NCI-H526 treated with DMSO at 0.1 percent for 48 hours (cell line): ENCODE results near the gene ELOVL3.
A peak's percentile ranks its signal among the peaks of the same experiment; 100 is the strongest.
"Not testable (repeated sequence)": the region's sequence is repeated elsewhere in the genome, so short reads cannot be mapped to it uniquely, and the experiment has no call there.

Experiments used
- DNase-seq: peaks from one replicate; lab custom pipeline; 2025; lab: John Stamatoyannopoulos, UW

The ELOVL3 gene

DNA sequence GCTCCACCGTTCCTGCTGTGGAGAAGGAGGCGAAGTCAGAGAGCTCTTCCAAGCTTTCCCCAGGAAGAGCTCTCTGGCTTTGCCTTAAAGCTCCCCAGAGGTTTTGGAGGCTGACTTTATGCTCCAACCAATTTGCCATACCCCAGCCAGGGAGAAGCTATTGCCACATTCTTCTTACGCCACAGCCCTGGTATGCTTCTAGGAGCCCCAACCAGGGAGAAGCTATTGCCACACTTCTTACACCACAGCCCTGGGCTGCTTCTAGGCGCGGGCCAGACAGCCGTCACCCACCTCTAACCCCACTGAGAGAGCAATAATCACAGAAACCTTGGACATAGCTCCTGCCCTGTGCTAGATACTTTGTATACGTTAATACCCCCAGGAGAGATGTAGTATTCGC is 951 bp downstream of the ELOVL3 start:
- DNase-seq, result no peak

DNA sequence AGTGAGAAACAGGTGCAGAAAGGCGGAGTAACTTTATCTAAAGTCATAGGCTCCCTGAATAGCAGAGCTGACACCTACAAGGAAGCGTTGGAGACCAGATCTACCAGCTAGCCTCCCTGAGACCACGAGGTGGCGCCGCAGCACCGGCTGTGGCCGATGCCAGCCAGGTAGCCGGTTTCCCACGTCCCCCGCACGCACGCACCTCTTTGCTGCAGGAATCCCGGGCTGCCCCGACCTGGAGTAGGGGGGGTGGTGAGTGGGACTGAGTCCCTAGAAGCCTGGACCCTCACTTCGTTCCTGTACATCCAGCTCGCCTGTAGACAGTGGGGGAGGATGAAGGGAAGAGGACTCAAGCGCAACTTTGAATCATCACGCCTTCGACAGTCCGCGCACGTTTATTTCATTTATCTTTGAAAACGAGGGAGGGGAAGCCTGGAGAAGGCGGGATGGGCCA is 3.7 kb downstream of the ELOVL3 start:
- peak; percentile 34 for DNase-seq

DNA sequence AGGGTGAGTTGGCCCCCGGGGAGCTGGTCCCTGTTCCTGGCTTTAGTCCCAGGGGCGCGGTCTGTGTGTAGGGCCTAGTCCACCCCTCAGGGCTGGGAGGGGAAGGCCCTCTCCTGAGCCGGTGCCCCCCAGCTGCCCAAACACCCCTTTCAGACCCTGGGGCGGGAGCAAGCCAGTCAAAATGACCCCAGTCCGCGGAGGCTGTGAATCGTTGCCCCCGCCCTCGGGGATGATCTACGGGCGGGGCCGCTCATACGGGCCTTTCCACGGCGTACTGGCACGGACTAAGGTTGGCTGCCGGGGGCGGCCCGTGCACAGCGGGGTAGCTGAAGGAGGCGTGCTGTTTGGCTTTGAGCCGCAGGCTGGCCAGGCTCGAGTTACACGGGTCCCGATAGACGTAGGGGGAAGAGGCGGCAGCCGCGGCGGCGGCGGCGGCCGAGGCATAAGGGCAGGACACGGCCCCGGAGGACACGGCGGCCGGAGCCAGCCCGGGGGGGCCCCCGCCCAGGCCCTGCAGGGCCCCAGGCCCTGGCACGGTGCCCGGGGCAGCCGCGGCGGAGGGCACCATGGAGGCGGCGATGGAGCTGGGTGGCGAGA is 4.3 kb downstream of the ELOVL3 start:
- no peak for DNase-seq

DNA sequence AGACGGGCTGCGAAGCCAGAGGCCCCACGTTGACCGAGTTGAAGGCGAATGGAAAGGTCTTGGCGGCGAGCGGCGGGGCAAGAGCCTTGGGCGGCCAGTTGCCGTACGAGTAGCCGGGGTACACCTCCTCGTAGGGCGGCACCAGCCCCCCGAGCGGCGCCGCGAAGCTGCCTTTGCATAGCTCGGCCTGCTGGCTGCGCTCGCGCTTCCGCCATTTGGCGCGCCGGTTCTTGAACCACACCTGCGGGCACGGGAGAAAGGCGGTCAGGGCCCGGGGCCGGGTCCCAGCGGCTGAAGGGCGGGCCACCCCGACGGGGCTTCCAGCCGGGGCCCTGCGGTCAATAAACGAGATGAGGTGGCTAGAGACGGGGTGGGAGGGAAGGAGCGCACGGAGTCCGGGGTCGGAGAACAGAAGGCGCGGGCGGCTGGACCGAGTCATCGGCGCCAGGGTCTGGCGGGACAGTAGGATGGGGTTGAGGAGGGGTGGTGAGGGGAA is 4.8 kb downstream of the ELOVL3 start:
- no peak for DNase-seq

DNA sequence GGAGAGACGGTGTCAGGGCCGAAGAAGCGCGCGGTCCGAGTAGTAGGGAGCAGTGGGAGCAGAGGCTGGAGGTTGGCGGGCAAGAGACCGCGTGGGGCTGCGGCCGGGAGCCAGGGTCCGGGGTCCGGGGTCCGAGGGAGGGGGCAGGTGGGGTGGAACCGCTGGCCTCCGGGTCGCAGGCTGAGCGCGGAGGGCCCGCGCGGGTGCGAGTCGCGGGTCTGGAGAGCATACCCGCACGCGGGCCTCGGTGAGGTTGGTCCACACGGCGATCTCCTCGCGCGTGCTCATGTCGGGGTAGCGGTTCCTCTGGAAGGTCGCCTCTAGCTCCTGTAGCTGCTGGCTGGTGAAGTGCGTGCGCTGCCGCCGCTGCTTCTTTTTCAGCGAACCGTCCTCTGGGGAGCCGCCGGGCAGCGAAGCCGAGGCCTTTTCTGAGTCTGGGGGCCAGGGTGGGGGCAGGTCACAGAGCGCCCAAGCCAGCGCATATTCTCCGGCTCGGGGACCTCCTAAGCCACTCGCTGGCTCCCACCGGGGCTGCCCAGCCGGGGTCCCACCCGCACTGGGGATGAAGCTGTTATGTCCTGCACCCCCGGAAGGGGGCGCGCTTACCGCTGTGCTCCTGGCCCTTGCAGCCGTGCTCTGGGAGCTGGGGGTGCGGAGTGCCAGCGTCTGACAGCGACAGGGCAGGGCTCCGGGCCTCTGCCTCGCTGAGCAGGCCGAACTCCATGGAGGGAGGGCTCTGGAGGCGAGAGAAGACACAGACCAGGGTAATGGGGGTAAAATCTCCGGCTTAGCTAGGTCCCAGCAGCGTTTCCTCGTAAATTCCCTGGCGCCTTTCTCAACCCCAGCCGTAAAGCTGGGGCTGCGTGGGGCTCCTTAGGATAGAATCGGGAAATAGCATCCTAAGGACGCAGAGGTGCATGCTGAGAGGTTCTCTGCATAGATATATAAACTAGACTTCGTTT is 5.5 kb downstream of the ELOVL3 start:
- no peak for DNase-seq

DNA sequence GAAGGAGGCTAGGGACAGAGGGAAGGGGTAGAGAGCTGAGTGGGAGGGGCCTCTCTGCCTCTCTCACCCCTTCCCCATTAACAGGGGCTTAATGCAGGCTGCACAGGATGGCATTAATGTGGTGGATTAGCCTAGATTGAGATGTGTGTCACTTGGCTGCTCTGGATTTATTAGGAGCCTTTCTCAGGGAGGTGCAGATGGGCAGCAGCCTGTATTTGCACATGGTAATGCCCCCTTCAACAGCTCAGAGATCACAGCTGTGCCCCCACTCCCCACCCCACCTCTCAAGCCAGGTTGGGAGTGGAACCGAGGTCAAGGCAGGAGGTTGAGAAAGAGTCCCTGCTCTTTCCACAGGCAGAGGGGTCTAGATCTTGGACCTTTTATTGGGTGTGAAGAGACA is 7.9 kb downstream of the ELOVL3 start:
- no peak for DNase-seq

DNA sequence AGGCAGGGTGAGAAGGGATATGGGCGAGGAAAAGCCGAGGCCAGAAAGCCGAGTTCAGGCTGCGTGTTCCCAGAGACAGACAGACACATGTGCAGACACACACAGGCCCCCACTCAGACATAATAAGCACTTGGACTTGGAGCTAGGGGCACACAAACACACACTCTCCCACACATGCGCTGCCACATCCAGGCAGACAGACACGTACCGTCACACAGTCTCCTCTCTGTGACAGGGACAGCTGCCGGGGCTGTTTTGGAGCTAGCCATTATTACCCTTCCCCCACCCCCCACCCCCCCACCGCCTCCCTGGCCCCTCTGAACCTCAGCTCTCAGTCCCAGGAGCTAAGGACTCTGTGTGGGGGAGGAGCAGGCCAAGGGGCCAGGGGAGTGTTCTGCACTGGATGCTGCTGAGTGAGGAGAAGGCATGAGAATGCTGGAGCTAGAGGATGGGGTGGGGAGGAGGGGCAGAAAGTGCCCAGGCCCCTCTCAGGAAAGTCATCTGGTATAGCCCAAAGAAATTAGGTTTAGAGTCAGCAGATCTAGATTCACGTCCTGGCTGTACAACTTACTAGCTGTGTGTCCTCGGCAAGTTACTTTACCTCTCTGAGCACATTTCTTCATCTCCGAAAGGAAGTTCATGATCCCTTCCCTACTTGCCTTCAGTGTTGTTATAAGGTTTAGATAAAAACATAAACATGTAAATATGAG is 8.9 kb downstream of the ELOVL3 start:
- no peak for DNase-seq

DNA sequence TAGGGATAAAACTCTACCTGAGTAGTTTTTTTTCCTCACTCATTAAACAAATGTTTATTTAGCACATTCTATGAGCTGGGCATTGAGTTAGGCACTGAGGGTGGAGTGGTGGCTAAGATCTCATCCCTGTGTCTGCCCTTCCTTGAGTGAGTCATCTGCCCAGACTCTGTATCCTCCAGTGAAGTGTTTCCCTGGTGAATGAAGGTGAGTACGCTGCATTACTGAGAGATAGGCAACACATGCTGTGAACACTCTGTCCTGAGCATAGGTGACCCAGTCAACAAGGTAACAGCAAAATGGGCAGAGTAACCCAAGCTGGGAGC is 9.5 kb downstream of the ELOVL3 start:
- DNase-seq, result no peak

DNA sequence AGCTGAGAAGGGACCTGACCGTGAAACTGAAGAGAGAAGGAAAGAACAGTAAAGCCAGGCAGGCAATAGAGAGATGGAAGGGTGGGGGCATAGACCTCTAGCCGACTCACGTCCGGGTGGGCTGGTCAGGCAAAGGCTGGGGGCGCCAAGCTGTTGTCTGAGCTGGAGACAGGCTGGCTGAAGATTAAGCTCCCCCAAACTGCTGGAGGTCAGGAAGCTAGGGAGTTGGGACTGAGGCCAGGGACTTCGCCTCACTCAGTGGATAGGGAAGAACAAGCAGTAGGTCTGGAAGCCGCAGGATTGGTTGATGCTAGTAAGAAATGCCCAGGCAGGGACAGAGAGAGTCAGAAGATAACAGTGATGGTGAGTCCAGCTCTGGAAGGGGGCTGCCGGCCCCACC is 9.9 kb downstream of the ELOVL3 start:
- no peak for DNase-seq

DNA sequence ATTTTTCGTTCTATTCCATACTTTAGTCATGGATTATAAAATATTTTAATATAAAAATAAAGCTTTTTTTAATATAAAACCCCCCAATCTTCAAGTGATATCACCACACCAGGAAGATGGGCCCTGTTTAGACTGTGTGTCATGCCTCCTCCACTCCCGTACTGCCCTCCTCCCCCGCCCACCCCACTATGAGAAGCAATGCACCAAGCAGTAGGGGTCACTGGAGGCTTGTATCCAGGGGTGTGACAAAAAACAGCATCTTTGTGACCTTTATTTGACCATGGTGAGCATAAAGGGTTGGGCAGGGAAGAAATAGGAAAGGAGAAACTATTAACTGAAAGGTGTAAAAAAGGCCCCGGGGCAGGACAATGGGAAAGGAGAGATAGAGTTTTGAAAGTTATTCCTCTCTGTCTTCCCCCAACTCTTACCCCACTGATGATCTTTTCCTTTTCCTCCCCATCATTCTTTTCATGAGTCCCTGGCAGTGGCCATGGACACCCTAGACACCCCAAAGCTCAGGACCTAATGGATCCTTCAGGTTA is 11.7 kb downstream of the ELOVL3 start:
- no peak for DNase-seq

DNA sequence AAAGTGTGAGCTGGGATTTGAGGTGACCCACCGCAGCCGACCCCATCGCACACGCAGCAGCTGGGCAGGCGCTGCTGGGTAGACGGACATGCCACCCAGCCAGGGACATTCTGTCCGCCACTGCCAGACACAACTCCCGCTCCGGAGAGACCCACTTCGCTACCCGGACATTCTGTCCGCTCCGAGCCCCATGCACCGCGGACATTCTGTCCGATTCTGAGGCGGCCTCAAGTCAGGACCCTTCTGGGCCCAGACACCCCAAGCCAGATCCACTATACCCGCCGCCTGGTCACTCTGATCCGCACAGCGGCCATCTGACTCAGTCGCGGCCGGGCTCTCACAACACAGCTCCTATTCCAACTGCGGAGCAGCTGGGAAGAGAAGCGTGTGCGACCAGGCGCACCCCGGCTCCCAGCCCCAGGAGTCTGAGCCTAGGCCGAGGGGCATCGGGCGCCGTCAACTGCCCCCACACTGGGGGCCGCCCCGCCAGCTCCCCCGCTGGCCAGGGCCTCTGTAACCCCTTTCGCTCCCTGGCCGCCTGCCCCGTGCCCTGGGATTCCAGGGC is 14.4 kb downstream of the ELOVL3 start:
- DNase-seq, result no peak

DNA sequence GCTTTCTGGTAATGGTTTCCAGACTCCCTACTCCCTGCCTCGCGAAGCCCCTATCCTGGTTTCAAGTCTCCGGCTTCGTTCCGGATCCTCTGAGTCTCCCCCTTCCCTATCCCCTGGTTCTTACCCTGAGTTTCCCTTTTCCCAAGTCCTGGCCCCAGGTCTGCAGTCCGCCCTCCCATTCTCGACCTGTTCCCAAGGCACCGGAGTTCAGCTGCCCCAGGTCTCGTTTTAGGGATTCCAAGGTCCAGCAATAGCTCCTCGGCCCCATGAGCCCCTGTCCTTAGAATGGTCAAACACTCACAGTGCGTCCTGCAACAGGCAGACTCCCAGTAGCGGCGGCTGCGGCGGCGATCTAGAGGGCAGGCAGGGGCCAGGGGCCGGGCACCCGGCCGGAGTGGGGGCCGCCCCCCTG is 14.9 kb downstream of the ELOVL3 start:
- no peak for DNase-seq

DNA sequence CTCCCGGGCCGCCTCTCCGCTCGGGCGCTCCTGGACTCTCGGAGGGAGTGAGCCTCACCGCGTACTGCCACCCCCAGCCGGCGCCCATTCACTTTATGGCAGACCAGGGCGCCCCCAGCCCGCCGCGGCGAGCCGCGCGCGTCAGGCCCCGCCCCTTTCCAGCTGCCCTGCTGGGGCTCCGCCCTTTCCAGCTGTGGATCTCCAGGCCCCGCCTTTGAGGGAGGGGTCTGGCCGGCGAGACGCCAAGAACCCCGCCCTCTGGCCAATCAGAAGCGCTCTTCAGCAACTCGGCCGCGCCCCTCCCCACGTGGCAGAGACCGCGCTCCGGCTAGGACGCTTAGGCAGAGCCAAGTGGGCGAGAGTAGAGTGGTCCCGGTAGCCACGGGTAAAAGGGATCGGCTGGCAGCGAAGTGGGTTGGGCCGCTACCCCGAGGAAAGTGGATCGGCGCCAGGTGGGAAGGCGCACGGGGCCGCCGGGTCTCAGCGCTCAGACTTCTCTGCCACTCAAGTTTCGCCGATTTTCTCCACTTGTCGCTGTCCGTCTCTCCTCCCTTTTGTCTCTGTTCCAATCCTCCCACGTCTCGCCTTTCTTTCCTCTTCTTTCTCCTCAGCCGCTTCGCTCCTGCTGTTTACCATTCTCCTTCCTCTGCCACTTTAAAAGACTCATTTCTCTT is 15.5 kb downstream of the ELOVL3 start, which contains the start of gene PITX3:
Gene PITX3, minus strand, starts transcription at position 69 of the 674 bp plus-strand sequence. CDS start 9,432 bp downstream, outside the sequence.
- DNase-seq, result peak; percentile 50

DNA sequence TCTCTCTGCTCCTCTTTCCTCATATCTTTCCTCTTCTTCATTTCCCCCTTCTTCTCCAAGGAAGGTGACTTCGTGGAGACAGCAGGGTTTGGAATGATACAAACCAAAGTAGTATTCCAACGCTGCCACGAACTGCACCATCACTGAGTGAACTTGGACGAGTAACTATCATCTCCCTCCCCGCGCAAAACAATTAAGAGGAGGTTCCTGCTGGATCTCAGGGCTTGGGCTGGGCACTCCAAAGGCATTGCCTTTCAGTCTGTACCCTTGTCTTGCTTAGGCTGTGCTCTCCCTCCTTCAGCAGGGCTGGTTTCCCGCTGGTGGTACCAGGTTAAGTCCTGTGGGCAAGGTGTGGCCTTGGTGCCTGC is 16.0 kb downstream of the ELOVL3 start:
- no peak for DNase-seq

DNA sequence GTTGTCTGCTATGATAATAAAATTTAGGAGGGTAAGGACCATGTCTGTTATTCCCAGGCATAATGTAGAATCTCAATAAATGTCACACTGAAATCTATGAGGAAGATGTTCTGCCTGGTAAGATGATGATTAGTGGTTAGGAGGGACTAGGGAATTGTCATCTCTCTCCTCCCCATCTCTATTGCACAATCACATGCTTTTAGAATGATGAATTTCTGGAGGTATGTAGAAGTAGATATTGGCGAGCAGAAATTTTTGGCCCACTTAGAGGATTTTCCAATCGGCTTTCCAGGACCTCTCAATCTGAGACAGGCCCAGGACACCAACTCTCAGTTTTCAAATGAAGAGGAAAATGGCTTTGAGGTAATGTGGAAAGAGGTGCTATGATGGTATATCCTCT is 17.2 kb downstream of the ELOVL3 start:
- no peak for DNase-seq

DNA sequence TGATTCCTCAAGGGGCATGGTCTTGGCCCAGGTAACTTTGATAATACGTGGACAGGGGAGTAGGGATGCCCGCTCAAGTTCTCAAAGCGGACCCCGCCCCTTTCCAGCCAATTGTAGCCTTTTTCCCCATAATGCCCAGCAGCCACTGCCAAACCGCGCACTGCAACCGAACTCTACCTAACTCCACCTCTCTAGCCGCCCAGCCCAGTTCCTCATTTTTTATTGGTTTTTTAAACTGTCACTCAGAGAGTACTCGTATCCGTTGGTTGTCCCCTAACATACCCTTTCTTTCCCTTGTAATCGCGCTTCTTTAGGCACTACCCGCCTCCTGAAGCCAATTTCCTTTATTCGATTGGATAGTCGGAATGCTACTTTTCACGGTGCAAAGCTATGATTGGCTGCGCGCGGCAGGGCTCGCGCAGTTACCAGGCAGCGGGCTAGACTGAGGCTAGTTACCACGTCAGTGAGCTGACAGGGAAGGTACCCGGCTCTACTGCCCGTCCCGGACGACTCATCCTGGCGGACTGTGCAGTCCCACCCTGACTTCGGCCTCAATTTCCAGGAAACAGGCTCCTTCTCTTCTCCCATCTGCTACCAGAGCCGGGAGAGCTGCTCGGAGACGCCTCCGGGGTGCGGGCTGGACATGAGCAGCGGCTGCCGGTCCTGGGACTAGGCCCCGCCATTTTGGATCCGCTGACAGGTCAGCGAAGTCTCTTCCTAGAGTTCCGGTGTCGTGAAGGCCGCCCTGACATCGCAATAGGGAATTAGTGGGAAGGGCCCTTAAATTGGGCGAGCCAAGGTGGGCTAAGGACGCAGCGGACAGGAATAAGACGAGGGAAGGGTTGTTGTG is 19.2 kb downstream of the ELOVL3 start, which contains the start of gene GBF1:
Gene GBF1, plus strand, starts transcription at position 451 of the 850 bp plus-strand sequence. CDS start 13,407 bp downstream, outside the sequence.
- peak; percentile 99 for DNase-seq

DNA sequence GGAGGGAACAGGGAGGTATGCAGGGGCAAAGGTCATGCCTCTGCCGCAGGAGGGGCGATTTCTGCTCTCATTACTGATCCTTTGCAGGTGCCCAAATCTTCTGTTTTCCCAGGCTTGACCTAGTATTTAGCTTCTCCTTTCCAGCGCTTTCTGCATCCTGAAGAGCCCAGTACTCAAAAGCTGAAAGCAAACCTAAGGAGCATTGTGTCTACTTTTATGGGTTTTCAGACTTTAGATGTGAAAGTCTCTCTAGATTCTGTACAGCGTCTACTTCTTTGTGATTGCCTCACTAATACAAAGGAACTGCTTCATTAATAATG is 19.8 kb downstream of the ELOVL3 start:
- no peak for DNase-seq

DNA sequence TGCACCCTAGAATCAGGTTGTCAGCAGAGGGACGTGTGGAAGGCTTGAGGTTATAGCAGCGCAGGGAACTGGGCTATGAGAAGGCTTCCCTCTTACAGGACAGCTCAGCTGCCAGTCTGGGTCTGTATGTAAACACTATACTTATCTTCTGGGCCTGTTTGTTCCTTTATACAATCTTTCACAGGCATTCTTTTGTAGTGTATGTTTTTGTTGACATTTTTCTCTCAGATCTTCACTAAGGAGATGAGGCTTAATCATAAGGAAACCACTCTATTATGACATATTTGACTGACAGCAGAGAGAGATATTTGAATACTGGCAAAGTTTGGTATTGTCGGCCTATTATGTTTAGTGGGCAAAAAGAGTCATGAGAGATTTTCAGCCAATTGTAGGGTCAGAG is 20.2 kb downstream of the ELOVL3 start:
- no peak for DNase-seq

DNA sequence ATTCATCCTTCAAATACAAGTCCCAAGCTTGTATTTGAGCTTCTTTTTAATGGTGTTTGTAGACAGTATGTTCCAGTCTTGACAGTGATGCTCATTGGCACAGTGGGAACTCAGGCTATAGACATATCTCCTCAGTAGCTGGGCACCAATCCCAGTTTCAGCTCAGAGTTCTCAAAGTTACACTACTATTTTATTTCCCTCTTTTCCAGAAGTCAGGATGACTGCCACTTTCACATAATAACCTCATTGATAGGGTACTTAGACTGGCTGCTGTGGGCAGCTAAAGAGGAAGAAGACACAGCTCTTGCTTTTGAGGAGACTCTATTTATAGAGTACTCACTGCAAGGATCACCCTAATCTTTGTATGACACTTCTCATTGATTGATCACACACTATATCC is 21.6 kb downstream of the ELOVL3 start:
- DNase-seq, result no peak

DNA sequence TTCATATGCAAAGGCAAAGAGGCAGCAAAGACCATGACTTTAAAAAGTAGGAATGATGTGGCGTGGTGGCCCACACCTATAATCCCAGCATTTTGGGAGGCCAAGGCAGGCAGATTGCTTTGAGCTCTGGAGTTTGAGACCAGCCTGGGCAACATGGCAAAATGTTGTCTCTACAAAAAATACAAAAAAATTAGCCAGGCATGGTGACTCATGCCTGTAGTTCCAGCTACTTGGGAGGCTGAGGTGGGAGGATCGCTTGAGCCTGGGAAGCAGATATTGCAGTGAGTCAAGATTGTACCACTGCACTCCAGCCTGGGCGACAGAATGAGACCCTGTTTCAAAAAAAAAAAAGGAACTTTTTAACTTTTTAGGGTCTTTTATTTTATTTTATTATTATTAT is 26.4 kb downstream of the ELOVL3 start:
- DNase-seq, result not testable (repeated sequence)

DNA sequence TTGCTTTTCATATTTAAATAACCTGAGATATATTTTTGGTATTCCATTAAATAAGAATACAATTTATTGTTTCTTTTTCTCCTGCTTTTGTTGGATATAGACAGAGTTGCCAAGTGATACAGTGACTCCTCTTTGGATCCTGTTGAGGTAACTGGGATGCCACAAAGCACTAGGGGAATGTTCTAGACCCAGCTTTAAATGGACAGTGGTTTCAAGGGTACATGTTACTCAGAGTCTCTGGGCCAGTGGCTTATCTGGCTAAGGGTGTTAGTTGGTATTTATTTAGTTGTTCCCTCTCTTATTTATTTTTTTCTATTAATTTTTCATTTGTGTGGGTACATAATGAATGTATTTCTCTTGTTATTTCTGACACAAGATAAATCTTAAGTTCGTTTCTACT is 28.3 kb downstream of the ELOVL3 start:
- no peak for DNase-seq
